K562 (cell line): ENCODE data around the gene CARD14. TPM values are rescaled to one million over a fixed set of nuclear protein-coding genes. Genes with fewer than 3 reads are reported as not detected.

ENCODE experiments used
- BRCA1 ChIP-seq, 2 experiments: fragments of 450-650 bp in 1 of 2; sonication (generic) in 1 of 2; formaldehyde crosslinking in 1 of 2; IDR thresholded peaks; 2 replicates each; pipeline versions ENCODE4 v1.5.0 to v1.6.1; 2017 to 2020; ENCODE audit warnings: mild to moderate bottlenecking in 1 of 2, missing genetic modification reagents in 1 of 2
- CC2D1A ChIP-seq: fragments of 450-650 bp; IDR thresholded peaks from 2 replicates; pipeline ENCODE4 v1.6.1; 2017; ENCODE audit warnings: mild to moderate bottlenecking
- E2F1 ChIP-seq: sonication (generic); formaldehyde crosslinking; IDR thresholded peaks from 2 replicates; pipeline ENCODE4 v1.8.1; 2023; ENCODE audit warnings: mild to moderate bottlenecking, missing genetic modification reagents, moderate library complexity
- ETV6 ChIP-seq, 3 experiments: fragments of 150-350 bp in 1 of 3; sonication (generic) in 1 of 3; formaldehyde crosslinking in 1 of 3; IDR thresholded peaks; 2 replicates each; pipeline versions ENCODE4 v1.6.1 to v1.8.0; 2014 to 2022; ENCODE audit warnings: borderline replicate concordance in 2 of 3, low read depth in 2 of 3, antibody characterized with exemption in 1 of 3, low read length in 1 of 3, mild to moderate bottlenecking in 1 of 3, missing genetic modification reagents in 1 of 3
- RBBP5 ChIP-seq: fragments of 200-600 bp; sonication (generic); IDR thresholded peaks from 2 replicates; pipeline ENCODE4 v1.6.1; 2012; ENCODE audit warnings: borderline replicate concordance, mild to moderate bottlenecking, low read length, control low read depth, inconsistent platforms; ENCODE audit not compliant: insufficient read depth, poor library complexity, severe bottlenecking
- RBM17 ChIP-seq: fragments of 200-400 bp; formaldehyde crosslinking; IDR thresholded peaks from 2 replicates; pipeline ENCODE4 v1.6.1; 2017; ENCODE audit warnings: low read depth, mild to moderate bottlenecking, low read length, borderline replicate concordance
- STAT5A ChIP-seq: IDR thresholded peaks from 2 replicates; pipeline ENCODE4 v1.6.1; 2012; ENCODE audit warnings: low read length, inconsistent platforms, borderline replicate concordance
- TCFL5 ChIP-seq: fragments of 250-450 bp; sonication (Bioruptor Pico); conservative IDR thresholded peaks from 2 replicates; pipeline ENCODE4 v1.6.1; 2021; ENCODE audit warnings: mild to moderate bottlenecking, moderate library complexity, matching md5 sums
- THRB ChIP-seq: fragments of 450-650 bp; formaldehyde crosslinking; conservative IDR thresholded peaks from 2 replicates; pipeline ENCODE4 v1.4.0; 2022; ENCODE audit warnings: mild to moderate bottlenecking, missing genetic modification characterization
- ZNF280A ChIP-seq: fragments of 450-650 bp; IDR thresholded peaks from 2 replicates; pipeline ENCODE4 v1.6.1; 2018; ENCODE audit warnings: mild to moderate bottlenecking, low read depth; ENCODE audit not compliant: partially characterized antibody
- ZNF766 ChIP-seq: fragments of 200-800 bp; sonication (Bioruptor generic); conservative IDR thresholded peaks from 2 replicates; pipeline ENCODE4 v1.6.1; 2016; ENCODE audit warnings: missing genetic modification characterization, missing compliant biosample characterization
- polyA plus RNA-seq, 8 experiments: library from polyadenylated mRNA; depleted of rRNA in 4 of 8; stranded (reverse) in 5 of 8; unstranded in 3 of 8; fragments of >200 nt; fragmentation: Nextera tagmentation in 2 of 8; fragmentation: Illumina TruSeq in 1 of 8; extraction: Ambion mirVana in 2 of 8; extraction: Trizol in 1 of 8; gene quantifications; 2 replicates each; pipeline versions ENCODE4 v1.2.1 to v1.2.3, GENCODE V29; 2011 to 2014; ENCODE audit warnings: inconsistent platforms in 1 of 8, missing spikeins in 1 of 8
- total RNA-seq, 7 experiments: library from RNA; depleted of rRNA in 6 of 7; stranded (reverse); fragments of >200 nt in 6 of 7; fragmentation: Illumina TruSeq in 2 of 7; extraction: Trizol in 2 of 7; gene quantifications; 2 replicates each; pipeline versions ENCODE4 v1.2.1 to v1.2.3, GENCODE V29; 2011 to 2021; ENCODE audit warnings: low replicate concordance in 1 of 7
- TF ChIP-seq, protein P1 (sequence below): sonication (generic); formaldehyde crosslinking; IDR thresholded peaks from 2 replicates; pipeline ENCODE4 v1.8.0; 2022; ENCODE audit warnings: mild to moderate bottlenecking, missing genetic modification reagents

Gene CARD14
- total and polyA plus RNA-seq, 9 of the 15 experiments (the other 6 are each of a cell fraction or from before 2014, with no cell fraction given), result not detected

- no peak for TF ChIP-seq ETV6 (IDR thresholded peaks at IDR 0.05; ENCODE audit: borderline replicate concordance in 1 of 2, low read depth in 2 of 2, low read length in 1 of 2)
- TF ChIP-seq ETV6 (CRISPR knock-in tag; IDR thresholded peaks at IDR 0.05; ENCODE audit: borderline replicate concordance), result no peak
- TF ChIP-seq E2F1 (CRISPR knock-in tag), result no peak
- no peak for TF ChIP-seq ZNF766
- TF ChIP-seq RBBP5, result peak; percentile 25
- TF ChIP-seq TCFL5 (CRISPR knock-in tag), result no peak
- no peak for TF ChIP-seq RBM17
- TF ChIP-seq STAT5A, result no peak
- TF ChIP-seq CC2D1A, result no peak
- TF ChIP-seq, protein P1, sequence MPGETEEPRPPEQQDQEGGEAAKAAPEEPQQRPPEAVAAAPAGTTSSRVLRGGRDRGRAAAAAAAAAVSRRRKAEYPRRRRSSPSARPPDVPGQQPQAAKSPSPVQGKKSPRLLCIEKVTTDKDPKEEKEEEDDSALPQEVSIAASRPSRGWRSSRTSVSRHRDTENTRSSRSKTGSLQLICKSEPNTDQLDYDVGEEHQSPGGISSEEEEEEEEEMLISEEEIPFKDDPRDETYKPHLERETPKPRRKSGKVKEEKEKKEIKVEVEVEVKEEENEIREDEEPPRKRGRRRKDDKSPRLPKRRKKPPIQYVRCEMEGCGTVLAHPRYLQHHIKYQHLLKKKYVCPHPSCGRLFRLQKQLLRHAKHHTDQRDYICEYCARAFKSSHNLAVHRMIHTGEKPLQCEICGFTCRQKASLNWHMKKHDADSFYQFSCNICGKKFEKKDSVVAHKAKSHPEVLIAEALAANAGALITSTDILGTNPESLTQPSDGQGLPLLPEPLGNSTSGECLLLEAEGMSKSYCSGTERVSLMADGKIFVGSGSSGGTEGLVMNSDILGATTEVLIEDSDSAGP (CRISPR knock-in tag), result 0 out of 2 replicates have a peak, but pooled peaks have one; percentile 4
- no peak for TF ChIP-seq THRB
- TF ChIP-seq BRCA1 (IDR thresholded peaks at IDR 0.05), result no peak
- TF ChIP-seq BRCA1 (CRISPR knock-in tag; IDR thresholded peaks at IDR 0.05), result no peak
- TF ChIP-seq ZNF280A, result no peak
Observed at GRCh38 chr17:80147035-80147822, 22.6 kb upstream of the CARD14 start, which contains the start of gene EIF4A3 (continued).
